K562 (cell line): ENCODE data around the gene MGST2.

Experiments used
- EZH2 ChIP-seq: IDR thresholded peaks from 2 replicates; pipeline ENCODE4 v1.6.1; 2012; ENCODE audit warnings: low read depth, mild to moderate bottlenecking, inconsistent platforms, low read length, borderline replicate concordance
- HDAC2 ChIP-seq: fragments of 450-650 bp; IDR thresholded peaks from 2 replicates; pipeline ENCODE4 v1.6.1; 2016; ENCODE audit warnings: mild to moderate bottlenecking
- SIRT6 ChIP-seq: IDR thresholded peaks from one replicate; pipeline ENCODE4 v1.6.1; 2012; ENCODE audit warnings: low read depth, mild to moderate bottlenecking, control low read depth, inconsistent platforms, low read length, moderate library complexity
- TAF1 ChIP-seq: IDR thresholded peaks from 2 replicates; pipeline ENCODE4 v1.6.1; 2011; ENCODE audit warnings: mild to moderate bottlenecking, low read length, moderate library complexity; ENCODE audit not compliant: insufficient read depth, control insufficient read depth, severe bottlenecking; ENCODE audit errors: extremely low read depth
- TBP ChIP-seq: optimal IDR thresholded peaks from 2 replicates; pipeline ENCODE3; 2011; ENCODE audit warnings: low read depth, low read length, improper control_type of control experiment
- ZNF668 ChIP-seq: fragments of 250-450 bp; sonication (Bioruptor Pico); IDR thresholded peaks from 2 replicates; pipeline ENCODE4 v1.8.0; 2022; ENCODE audit warnings: mild to moderate bottlenecking, inconsistent platforms
- ZSCAN29 ChIP-seq: fragments of 450-650 bp; IDR thresholded peaks from 2 replicates; pipeline ENCODE4 v1.6.1; 2017
- TF ChIP-seq, protein P1 (sequence below): sonication (generic); formaldehyde crosslinking; IDR thresholded peaks from 2 replicates; pipeline ENCODE4 v1.8.0; 2023; ENCODE audit warnings: mild to moderate bottlenecking, missing genetic modification reagents
- TF ChIP-seq, protein P2 (sequence below): sonication (generic); formaldehyde crosslinking; IDR thresholded peaks from 2 replicates; pipeline ENCODE4 v1.8.0; 2022; ENCODE audit warnings: missing genetic modification reagents, mild to moderate bottlenecking, borderline replicate concordance
- TF ChIP-seq, protein P3 (sequence below), 2 experiments: IDR thresholded peaks; 2 replicates each; pipeline ENCODE4 v1.6.1; 2012; ENCODE audit warnings: improper control_type of control experiment in 2 of 2, low read depth in 2 of 2, low read length in 2 of 2, borderline replicate concordance in 1 of 2
- TF ChIP-seq, protein P4 (sequence below): fragments of 450-650 bp; IDR thresholded peaks from 2 replicates; pipeline ENCODE4 v1.6.1; 2016; ENCODE audit warnings: low read depth, mild to moderate bottlenecking, moderate library complexity

DNA sequence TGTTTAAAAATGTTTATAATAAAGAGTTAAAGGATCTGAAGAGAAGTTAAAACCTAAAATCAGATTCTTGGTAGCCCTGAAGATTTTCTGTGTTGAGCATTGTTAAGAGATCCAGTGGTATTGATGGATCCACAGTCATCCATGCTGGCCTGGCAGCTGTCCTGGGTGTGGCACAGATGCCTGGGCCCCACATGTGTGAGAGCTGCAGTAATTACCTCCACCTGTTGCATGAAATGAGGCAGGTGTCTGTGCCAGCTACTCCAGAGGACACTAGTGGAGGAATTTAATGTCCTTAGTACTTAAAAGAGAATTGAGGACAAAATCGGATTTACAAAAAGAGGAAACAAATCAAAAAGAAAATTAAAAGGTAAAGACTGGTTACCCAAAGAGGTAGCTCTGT lies 44.0 kb downstream of the MGST2 start:
- TF ChIP-seq HDAC2 (no peak), TAF1 (no peak), TBP (no peak), SIRT6 (no peak), EZH2 (no peak), ZNF668 (no peak), ZSCAN29 (no peak)
- TF ChIP-seq, protein P1, sequence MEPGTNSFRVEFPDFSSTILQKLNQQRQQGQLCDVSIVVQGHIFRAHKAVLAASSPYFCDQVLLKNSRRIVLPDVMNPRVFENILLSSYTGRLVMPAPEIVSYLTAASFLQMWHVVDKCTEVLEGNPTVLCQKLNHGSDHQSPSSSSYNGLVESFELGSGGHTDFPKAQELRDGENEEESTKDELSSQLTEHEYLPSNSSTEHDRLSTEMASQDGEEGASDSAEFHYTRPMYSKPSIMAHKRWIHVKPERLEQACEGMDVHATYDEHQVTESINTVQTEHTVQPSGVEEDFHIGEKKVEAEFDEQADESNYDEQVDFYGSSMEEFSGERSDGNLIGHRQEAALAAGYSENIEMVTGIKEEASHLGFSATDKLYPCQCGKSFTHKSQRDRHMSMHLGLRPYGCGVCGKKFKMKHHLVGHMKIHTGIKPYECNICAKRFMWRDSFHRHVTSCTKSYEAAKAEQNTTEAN (CRISPR knock-in tag): no peak
- TF ChIP-seq, protein P2, sequence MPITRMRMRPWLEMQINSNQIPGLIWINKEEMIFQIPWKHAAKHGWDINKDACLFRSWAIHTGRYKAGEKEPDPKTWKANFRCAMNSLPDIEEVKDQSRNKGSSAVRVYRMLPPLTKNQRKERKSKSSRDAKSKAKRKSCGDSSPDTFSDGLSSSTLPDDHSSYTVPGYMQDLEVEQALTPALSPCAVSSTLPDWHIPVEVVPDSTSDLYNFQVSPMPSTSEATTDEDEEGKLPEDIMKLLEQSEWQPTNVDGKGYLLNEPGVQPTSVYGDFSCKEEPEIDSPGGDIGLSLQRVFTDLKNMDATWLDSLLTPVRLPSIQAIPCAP: no peak
- TF ChIP-seq, protein P3, sequence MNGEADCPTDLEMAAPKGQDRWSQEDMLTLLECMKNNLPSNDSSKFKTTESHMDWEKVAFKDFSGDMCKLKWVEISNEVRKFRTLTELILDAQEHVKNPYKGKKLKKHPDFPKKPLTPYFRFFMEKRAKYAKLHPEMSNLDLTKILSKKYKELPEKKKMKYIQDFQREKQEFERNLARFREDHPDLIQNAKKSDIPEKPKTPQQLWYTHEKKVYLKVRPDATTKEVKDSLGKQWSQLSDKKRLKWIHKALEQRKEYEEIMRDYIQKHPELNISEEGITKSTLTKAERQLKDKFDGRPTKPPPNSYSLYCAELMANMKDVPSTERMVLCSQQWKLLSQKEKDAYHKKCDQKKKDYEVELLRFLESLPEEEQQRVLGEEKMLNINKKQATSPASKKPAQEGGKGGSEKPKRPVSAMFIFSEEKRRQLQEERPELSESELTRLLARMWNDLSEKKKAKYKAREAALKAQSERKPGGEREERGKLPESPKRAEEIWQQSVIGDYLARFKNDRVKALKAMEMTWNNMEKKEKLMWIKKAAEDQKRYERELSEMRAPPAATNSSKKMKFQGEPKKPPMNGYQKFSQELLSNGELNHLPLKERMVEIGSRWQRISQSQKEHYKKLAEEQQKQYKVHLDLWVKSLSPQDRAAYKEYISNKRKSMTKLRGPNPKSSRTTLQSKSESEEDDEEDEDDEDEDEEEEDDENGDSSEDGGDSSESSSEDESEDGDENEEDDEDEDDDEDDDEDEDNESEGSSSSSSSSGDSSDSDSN (IDR thresholded peaks at IDR 0.05; ENCODE audit: borderline replicate concordance in 1 of 2, low read depth in 2 of 2, low read length in 2 of 2): no peak
- TF ChIP-seq, protein P4, sequence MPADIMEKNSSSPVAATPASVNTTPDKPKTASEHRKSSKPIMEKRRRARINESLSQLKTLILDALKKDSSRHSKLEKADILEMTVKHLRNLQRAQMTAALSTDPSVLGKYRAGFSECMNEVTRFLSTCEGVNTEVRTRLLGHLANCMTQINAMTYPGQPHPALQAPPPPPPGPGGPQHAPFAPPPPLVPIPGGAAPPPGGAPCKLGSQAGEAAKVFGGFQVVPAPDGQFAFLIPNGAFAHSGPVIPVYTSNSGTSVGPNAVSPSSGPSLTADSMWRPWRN: no peak
